Measurements from ENCODE around the gene WDR31. TPM values are rescaled to one million over a fixed set of nuclear protein-coding genes. Genes with fewer than 3 reads are reported as not detected.

WDR31 gene
- total RNA-seq = 10 to 100 TPM in 6 of 9 donors, 1 to 10 TPM in 3; 8.1 to 22.4 (median 14.4) TPM
- 1 to 10 TPM; 7.0 TPM for polyA plus RNA-seq
- long read RNA-seq, donor 1, full-length matches to known transcripts = 12 of 30 reads
- long read RNA-seq, donor 1, partial matches to known transcripts = 10 of 30 reads
- long read RNA-seq, donor 1, other reads (novel, unspliced or antisense) = 8 of 30 reads
- long read RNA-seq, donor 2, full-length matches to known transcripts = 35 of 60 reads
- long read RNA-seq, donor 2, partial matches to known transcripts = 4 of 60 reads
- long read RNA-seq, donor 2, other reads (novel, unspliced or antisense) = 21 of 60 reads
- long read RNA-seq, donor 3, full-length matches to known transcripts = 20 of 29 reads
- long read RNA-seq, donor 3, partial matches to known transcripts = 2 of 29 reads
- long read RNA-seq, donor 3, other reads (novel, unspliced or antisense) = 7 of 29 reads

DNA sequence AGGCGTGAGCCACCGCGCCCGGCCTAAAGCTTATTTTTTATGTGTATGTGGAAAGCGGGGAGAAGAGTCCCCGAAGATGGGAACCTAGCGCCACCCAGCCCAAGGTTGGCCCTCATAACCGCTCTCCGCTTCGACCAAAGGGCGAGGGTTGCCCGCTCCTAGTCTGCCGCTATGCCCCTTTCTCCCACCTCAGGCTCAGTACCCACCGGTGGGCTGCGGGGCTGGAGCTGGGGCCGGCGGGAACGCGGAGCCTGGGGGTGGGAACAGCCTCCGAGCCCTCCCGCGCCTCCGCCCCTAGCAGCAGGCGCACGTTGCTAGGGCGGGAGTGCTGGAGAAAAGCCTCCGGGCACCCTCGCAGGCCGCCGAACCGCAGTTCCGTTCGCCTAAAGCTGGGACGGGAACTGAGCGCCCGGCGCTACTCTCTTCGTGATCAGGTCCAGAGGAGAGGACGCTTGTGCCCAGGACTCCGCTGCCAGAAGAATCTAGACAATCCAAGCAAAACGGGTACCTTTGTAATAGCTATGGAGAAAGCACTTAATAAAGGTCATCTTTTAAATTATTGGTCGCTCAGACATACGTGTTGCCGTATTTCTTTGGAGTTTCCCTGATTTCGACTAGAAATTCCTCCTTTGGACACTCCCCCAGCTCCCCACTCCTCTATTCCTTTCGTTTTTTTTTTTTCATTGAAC lies at the start of gene WDR31:
WDR31 (minus strand) TSS at position 265 of the 689 bp plus-strand sequence. CDS start 8,253 bp downstream, outside the sequence.
- peaks cover 0 to 26% (median 12%) of the 10 kb centered on the region in 12 donors for H3K4me1 ChIP-seq
- no peaks in the 10 kb centered on the region for H3K36me3 ChIP-seq
- peak within 1 kb of the TSS; percentile 37 to 90 (median 80) for H3K27ac ChIP-seq
- intact Hi-C loops (cut with DNase I) = loop anchor here in 8 of 10 donors (2.0 to 10.0 kb wide), 6 partner anchors 37 to 65 kb away; partner anchors contain the start of genes ALAD (in 4 of the 8), HDHD3 (in 3 of the 8), CDC26 (in 1 of the 8) and PRPF4 (in 1 of the 8)
- TF ChIP-seq CTCF (IDR thresholded peaks at IDR 0.05) (peak in 2 of 12 donors; percentile 8 to 31), POLR2A (IDR thresholded peaks at IDR 0.05) (peak in 1 of 2 donors; percentile 52)
- H3K27me3 ChIP-seq = no peaks in the 10 kb centered on the region
- DNase-seq = peak; percentile 87 to 93 (median 89)
- no peaks in the 10 kb centered on the region for H3K9me3 ChIP-seq
- ATAC-seq = peak; percentile 72 to 91 (median 90)
- WGBS, 4 donors = 1 to 2% (median 1%) methylated on average over 29 to 46 of the region's 46 CpGs
- H3K4me3 ChIP-seq = peak within 1 kb of the TSS; percentile 43 to 99 (median 80)

GRCh38 chr9:113389451-113389850 lies 49.4 kb upstream of the WDR31 start:
- 88 to 96% (median 92%) methylated on average over 9 to 11 of the region's 11 CpGs for WGBS, 4 donors
- H3K27me3 ChIP-seq = no peaks in the 10 kb centered on the region
- no peaks in the 10 kb centered on the region for H3K9me3 ChIP-seq
- DNase-seq = no peak
- TF ChIP-seq POLR2A (IDR thresholded peaks at IDR 0.05) (no peak), CTCF (IDR thresholded peaks at IDR 0.05) (no peak)
- H3K27ac ChIP-seq = no peak overlapping the region
- H3K4me1 ChIP-seq = no peaks in the 10 kb centered on the region
- ATAC-seq = no peak
- intact Hi-C loops (cut with DNase I) = no loop called here
- H3K4me3 ChIP-seq = no peak overlapping the region
- peaks cover 3 to 85% (median 62%) of the 10 kb centered on the region in 9 donors for H3K36me3 ChIP-seq

GRCh38 chr9:113388833-113389232 lies 48.8 kb upstream of the WDR31 start:
- Histone ChIP-seq H3K27ac (no peak overlapping the region), H3K9me3 (no peaks in the 10 kb centered on the region), H3K4me1 (no peaks in the 10 kb centered on the region), H3K27me3 (no peaks in the 10 kb centered on the region), H3K4me3 (no peak overlapping the region), H3K36me3 (peaks cover 3 to 79% (median 62%) of the 10 kb centered on the region in 9 donors)
- ATAC-seq (no peak), DNase-seq (no peak)
- 90 to 99% (median 92%) methylated on average over 10 to 13 of the region's 13 CpGs for WGBS, 4 donors
- intact Hi-C loops (cut with DNase I) = no loop called here
- TF ChIP-seq POLR2A (IDR thresholded peaks at IDR 0.05) (no peak), CTCF (IDR thresholded peaks at IDR 0.05) (no peak)
